ENCODE results near the gene SEC14L5.
"Not testable (repeated sequence)": the region's sequence is repeated elsewhere in the genome, so short reads cannot be mapped to it uniquely, and the experiment has no call there.

The SEC14L5 gene

GRCh38 chr16:4954714-4955113 lies 3.4 kb upstream of the SEC14L5 start:
- no peak for DNase-seq

- no peak for DNase-seq
Observed at GRCh38 chr16:4957420-4957719, 760 bp upstream of the SEC14L5 start.

DNA sequence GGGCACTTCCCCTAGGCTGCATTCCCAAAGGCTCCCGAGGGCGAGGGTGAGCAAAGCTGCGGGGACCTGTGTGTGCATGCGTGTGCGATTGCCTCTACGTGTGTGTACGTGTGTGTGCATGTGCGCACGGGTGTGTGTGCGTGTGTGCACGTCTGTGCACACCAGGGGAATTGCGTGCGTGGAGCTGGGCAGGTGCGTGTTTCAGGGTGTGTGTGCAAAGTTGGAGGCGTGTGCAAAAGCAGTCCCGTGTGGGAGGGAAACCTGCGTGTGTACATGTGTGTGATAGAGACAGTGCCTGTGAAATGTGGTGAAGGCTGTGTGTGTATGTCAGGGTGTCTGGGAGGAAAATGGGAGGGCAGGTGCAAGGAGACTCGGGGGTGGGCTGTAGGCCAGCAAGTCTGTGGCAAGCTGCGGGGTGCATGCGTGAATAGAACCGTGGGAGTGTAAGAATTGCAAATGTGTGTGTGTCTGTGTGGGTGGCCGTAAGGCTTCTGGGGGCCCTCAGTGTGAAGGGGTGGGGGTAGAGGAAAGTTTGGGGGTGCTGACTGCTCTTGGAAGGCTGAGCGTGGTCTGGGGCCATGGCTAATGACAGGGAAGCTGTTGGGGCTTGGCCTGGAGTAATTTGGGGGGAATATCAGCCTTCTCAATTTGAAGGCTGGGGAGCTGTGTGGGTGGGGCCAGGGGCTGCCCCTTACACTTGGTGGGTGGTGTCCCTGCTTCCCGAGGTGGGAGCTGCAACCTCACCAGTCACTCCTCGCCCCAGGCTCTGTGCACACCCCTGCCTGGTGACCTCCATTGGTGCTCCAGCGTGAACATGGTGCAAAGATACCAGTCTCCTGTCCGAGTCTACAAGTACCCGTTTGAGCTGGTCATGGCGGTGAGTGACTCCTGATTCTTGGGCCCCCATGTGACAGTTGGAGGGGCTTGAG lies 644 bp downstream of the SEC14L5 start:
- no peak for DNase-seq

DNA sequence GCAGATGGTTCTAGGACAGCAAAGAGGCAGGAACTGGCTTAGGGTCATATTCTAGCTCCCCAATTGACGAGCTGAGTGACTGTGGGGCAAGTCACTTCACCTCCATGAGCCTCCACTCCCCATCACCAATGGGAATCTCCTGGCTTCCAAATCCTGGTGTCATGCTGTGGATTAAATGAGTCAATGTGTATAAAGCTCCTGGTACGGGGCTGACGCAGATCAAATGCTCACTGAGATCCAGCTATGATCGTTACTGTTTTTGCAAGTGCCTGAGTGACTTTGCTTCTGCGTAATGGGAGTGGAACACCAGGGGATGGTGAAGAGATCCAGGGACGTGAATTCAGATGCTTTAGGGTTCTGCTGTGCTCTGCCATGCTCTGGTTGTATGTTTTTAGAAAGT lies 2.4 kb downstream of the SEC14L5 start:
- no peak for DNase-seq

DNA sequence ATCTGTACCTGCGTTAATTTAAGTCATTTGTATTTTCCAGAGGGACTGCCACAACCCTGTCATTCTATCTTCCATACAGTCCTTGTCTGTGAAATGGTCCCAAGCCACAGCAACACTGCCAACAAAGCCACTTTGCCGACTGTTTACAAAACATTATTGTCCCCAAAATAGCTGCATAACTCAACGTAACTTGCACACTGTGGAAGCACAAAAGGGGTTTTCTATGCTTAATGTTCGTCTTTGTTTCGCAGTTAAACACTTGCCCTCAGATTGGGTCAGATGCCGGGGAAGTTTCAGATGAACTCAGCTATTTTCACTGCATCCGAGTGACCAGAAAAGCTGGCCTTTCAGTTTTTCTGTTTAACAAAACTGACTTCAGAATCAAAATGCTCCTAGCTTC lies 4.6 kb downstream of the SEC14L5 start:
- DNase-seq, result no peak

DNA sequence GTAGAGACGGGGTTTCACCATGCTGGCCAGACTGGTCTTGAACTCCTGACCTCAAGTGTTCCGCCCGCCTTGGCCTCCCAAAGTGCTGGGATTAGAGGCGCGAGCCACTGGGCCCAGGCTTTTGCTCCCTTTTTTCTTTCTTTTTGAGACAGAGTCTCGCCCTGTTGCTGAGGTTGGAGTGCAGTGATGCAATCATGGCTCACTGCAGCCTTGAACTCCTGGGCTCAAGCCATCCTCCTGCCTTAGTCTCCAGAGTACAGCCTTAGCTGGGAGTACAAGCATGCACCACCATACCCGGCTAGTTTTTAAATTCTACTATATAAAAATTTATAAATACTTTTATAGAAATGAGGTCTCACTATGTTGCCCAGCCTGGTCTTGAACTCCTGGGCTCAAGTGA lies 5.4 kb downstream of the SEC14L5 start:
- not testable (repeated sequence) for DNase-seq

GRCh38 chr16:4966736-4967453 lies 8.8 kb downstream of the SEC14L5 start:
- no peak for DNase-seq

DNA sequence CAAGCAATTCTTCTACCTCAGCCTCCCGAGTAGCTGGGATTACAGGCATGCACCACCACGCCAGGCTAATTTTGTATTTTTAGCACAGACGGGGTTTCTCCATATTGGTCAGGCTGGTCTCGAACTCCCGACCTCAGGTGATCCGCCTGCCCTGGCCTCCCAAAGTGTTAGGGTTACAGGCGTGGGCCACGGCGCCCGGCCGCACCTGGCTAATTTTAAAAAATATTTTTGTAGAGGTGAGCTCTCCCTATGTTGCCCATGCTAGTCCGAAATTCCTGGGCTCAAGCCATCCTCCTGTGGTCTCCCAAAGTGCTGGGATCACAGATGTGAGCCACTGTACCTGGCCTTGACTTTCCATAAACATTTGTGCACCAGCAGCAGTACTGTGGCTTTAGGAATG lies 10.1 kb downstream of the SEC14L5 start:
- not testable (repeated sequence) for DNase-seq

GRCh38 chr16:4968879-4969483 lies 10.9 kb downstream of the SEC14L5 start:
- DNase-seq, result no peak

GRCh38 chr16:4970010-4970409 lies 11.9 kb downstream of the SEC14L5 start:
- no peak for DNase-seq

DNA sequence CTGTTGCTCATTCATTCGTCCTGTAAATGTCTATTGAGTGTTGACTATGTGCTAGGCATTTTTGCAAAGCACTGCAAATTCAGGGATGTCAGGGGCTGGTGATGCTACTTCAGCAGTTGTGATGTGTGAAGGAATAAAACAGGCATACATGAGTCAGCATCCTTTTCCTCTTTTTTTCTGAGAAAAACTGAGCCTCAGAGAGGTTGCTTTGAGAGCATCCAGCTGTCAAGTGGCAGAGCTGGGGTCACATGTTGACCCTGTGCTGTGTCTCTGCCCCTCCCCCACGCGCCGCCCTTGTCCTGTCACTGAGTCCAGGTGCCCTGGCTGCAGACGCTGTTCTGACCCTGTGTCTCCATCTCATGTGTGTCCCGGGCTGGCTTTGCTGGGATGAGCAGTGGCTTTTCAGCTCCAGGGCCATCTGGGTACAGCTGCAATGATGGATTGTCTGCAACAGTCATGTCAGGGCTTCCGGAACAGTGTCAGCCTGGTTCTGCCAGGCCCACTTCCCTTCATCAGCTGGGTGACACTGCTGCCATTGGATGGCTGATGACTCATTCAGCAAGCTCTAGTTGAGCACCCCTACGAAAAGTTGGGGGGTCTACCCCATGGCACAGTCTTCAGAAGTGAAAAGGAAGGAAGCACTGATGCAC lies 14.9 kb downstream of the SEC14L5 start:
- DNase-seq, result no peak

GRCh38 chr16:4976079-4976478 lies 17.9 kb downstream of the SEC14L5 start:
- no peak for DNase-seq

- DNase-seq, result no peak
Observed at GRCh38 chr16:4976611-4977145, 18.5 kb downstream of the SEC14L5 start.

DNA sequence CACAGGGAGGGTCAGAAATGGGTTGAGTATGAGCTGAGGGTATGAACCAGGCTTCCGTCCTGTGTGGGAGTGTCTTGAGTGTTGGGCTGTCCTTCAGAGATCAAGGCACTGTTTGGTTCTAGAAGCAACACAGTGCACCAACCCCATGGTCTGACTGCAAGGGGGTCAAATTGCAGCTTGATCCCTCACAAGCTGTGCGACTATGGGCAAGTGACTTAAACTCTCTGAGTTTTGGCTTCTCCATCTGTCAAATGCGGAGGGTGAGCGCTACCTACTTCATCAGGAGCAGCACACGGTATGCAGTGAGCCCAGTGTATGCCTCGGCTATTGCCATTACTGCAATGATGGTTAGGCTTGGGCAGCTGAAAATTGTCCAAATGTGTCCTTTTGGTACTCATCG lies 21.0 kb downstream of the SEC14L5 start:
- DNase-seq, result no peak

- no peak for DNase-seq
Observed at GRCh38 chr16:4979736-4980660, 21.9 kb downstream of the SEC14L5 start.

DNA sequence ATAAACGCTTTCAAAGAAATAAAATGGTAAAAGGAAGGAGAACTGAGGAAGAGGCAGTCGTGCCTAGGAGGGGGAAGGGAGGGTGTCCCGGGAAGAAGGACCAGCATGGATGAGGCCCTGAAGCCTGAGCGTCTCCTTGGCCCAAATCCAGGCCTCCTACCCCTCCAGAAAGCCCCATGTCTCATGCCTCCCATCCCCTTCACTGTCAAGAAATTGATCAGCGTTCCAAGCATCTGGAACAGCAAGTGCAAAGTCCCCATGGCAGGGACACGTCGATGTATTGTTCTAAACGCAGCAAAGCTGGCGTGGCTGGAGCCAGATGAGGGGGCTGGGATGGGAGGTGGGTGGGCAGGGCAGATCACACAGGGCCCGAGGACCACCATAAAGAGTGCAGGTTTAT lies 22.6 kb downstream of the SEC14L5 start:
- no peak for DNase-seq

DNA sequence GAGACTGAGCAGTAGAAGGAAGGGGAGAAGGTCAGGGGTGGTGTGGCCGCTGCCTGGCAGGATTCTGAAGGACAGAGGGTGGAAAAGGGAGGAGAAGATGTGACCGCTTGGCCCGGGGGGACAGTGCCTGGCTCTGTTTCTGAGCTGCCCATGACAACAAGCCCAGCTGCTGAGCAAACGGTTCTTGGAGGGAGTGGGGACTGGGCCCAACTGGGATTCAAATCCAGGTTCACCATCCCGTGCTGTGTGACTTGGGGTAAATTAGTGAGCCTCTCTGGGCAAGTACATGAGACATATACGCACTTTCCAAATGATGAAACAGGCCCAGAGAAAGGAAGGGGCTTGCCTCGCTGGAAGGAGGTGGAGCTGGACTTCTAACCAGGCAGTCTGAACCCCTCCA lies 23.3 kb downstream of the SEC14L5 start:
- DNase-seq, result no peak

DNA sequence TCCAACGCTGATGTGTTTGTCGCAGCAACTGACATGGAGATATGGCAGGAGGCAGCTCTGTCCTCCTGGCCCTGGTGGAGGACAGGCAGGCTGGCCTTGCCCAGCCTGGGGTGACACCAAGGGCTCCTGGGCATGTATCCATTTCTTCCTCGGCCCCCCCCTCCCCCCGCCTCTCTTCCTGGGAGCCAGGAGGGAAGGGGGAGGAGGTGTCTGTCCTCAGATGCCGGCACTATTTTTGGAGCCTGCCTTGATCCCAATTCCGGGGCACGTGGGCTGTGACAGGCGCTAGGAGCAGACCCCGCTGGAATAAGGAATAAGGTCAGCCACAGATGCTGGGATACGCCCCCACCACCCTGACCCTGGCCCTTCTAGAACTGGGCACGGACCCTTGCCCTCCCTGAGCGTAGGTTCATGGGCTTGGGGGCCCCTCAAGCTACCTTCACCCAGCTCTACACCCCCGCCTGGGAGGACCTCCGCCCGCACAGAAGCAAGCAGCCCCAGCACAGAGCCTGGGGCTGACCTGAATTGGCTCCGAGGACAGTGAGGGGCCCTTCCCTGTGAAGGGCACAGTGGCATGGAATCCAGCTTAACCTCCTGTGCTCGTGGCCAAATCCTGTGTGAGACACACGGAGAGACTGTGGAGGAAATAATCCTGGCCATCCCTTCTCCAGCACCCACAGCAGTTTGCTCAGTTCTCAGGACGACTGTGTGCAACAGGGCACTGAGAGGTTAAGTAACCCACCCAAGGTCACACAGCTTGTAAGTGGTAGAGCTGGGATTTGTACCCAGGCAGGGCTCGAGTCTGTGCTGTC lies 24.1 kb downstream of the SEC14L5 start:
- DNase-seq, result no peak

GRCh38 chr16:4984174-4984990 lies 26.3 kb downstream of the SEC14L5 start:
- no peak for DNase-seq

GRCh38 chr16:4987250-4987579 lies 29.1 kb downstream of the SEC14L5 start:
- DNase-seq, result no peak
